SU-DHL-6 (cell line): ENCODE data around the gene TMA7.
"Not testable (repeated sequence)": the region's sequence is repeated elsewhere in the genome, so short reads cannot be mapped to it uniquely, and the experiment has no call there.

Source experiments
- H2AFZ ChIP-seq: fragments of 200-600 bp; sonication (generic); 2 replicates; pipeline ENCODE4 v1.6.1; 2014; ENCODE audit warnings: low read depth, mild to moderate bottlenecking, moderate library complexity, mixed read lengths, antibody characterized with exemption, low read length; ENCODE audit not compliant: severe bottlenecking
- H3F3A ChIP-seq: fragments of 200-600 bp; shearing (Covaris generic); 2 replicates; pipeline ENCODE4 v1.6.0; 2016; ENCODE audit warnings: antibody characterized with exemption, mild to moderate bottlenecking; ENCODE audit not compliant: insufficient read depth
- H3K27ac ChIP-seq: fragments of 200-600 bp; sonication (generic); 2 replicates; pipeline ENCODE4 v1.5.1; 2016; ENCODE audit warnings: low read depth, mild to moderate bottlenecking, low read length, moderate library complexity, mixed read lengths
- H3K27me3 ChIP-seq: fragments of 200-600 bp; sonication (generic), shearing (Covaris generic); 2 replicates; pipeline ENCODE4 v1.6.0; 2014; ENCODE audit warnings: mild to moderate bottlenecking, low read length
- H3K36me3 ChIP-seq: fragments of 200-600 bp; sonication (generic); 2 replicates; pipeline ENCODE4 v1.6.1; 2014; ENCODE audit warnings: mild to moderate bottlenecking, low read length, mixed read lengths
- H3K4me2 ChIP-seq: fragments of 300-600, 200-600 bp; shearing (Covaris generic), sonication (generic); 2 replicates; pipeline ENCODE4 v1.6.0; 2014; ENCODE audit warnings: low read length, low read depth, mild to moderate bottlenecking; ENCODE audit not compliant: poor library complexity, severe bottlenecking
- H3K4me3 ChIP-seq: fragments of 200-600 bp; sonication (generic); 2 replicates; pipeline ENCODE4 v1.5.1; 2014; ENCODE audit warnings: antibody characterized with exemption, low read length, mild to moderate bottlenecking, mixed read lengths; ENCODE audit not compliant: insufficient read depth, poor library complexity, severe bottlenecking
- H3K79me2 ChIP-seq: fragments of 200-600 bp; sonication (generic); 2 replicates; pipeline ENCODE4 v1.6.1; 2014; ENCODE audit warnings: mild to moderate bottlenecking, low read length, moderate library complexity; ENCODE audit not compliant: insufficient read depth
- H3K9ac ChIP-seq: fragments of 200-600 bp; sonication (generic); 2 replicates; pipeline ENCODE4 v1.7.0; 2014; ENCODE audit warnings: mild to moderate bottlenecking, low read length
- H3K9me2 ChIP-seq: fragments of 200-600 bp; sonication (generic); replicated peaks from 2 replicates; pipeline ENCODE4 v1.6.1; 2014; ENCODE audit warnings: low read length; ENCODE audit not compliant: insufficient read depth
- H3K9me3 ChIP-seq: fragments of 200-600 bp; sonication (generic); 2 replicates; pipeline ENCODE4 v1.6.1; 2014; ENCODE audit warnings: low read length, mixed read lengths; ENCODE audit not compliant: insufficient read depth
- H4K20me1 ChIP-seq: fragments of 200-600 bp; sonication (generic); 2 replicates; pipeline ENCODE4 v1.6.1; 2014; ENCODE audit warnings: low read depth, mild to moderate bottlenecking, antibody characterized with exemption, low read length, moderate library complexity, mixed read lengths
- EZH2phosphoT487 ChIP-seq: fragments of 200-600 bp; sonication (generic), shearing (Covaris generic); conservative IDR thresholded peaks from 2 replicates; pipeline ENCODE4 v1.6.1; 2018; ENCODE audit warnings: mild to moderate bottlenecking, antibody characterized with exemption, low read length, moderate library complexity, mixed read lengths
- TF ChIP-seq, protein P1 (sequence below): fragments of 200-600 bp; sonication (generic); IDR thresholded peaks from one replicate; pipeline ENCODE4 v1.5.1; 2017; ENCODE audit warnings: antibody characterized with exemption, mild to moderate bottlenecking, low read length, moderate library complexity; ENCODE audit not compliant: insufficient read depth, poor library complexity, severe bottlenecking

TMA7 gene

DNA sequence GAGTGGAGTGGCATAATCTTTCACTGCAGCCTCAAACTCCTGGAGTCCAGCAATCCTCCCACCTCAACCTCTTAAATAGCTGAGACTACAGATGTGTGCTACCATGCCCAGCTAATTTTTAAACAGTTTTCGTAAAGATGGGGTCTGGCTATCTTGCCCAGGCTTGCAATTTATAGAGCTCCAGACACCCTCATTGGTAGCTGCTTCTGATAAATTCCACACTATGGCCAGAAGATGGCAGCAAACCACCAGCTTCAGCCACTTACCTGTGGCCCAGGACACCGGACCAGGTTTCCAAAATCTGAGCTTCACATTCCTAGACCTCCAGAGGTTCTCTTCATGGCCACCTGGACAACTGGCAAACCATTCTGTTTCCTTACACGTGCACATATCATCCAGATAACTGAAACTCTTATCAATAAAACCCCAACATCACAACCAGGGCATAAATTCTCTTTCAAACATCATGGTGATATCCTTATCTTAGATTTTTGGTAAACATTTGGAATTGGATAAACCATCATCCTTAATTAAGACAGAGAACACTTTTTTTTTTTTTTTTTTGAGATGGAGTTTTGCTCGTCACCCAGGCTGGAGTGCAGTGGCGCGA is 39.1 kb upstream of the TMA7 start:
- no peak overlapping the region for H3K4me3 ChIP-seq
- H2AFZ ChIP-seq = no peak overlapping the region
- H3K79me2 ChIP-seq = no peaks in the 10 kb centered on the region

GRCh38 chr3:48401434-48401901 is 38.6 kb upstream of the TMA7 start:
- not testable (repeated sequence) for H3K4me3 ChIP-seq, H4K20me1 ChIP-seq, H3K36me3 ChIP-seq, H3F3A ChIP-seq, H3K27me3 ChIP-seq, H3K9me2 ChIP-seq, H3K9ac ChIP-seq, H3K4me2 ChIP-seq, H3K79me2 ChIP-seq, H3K9me3 ChIP-seq, H2AFZ ChIP-seq, H3K27ac ChIP-seq

More for the DNA sequence above, 39.1 kb upstream of the TMA7 start:
- Histone ChIP-seq H3K9ac (no peak overlapping the region), H4K20me1 (no peaks in the 10 kb centered on the region), H3F3A (no peaks in the 10 kb centered on the region), H3K9me3 (no peaks in the 10 kb centered on the region), H3K4me2 (no peak overlapping the region), H3K36me3 (no peaks in the 10 kb centered on the region), H3K9me2 (no peaks in the 10 kb centered on the region), H3K27me3 (no peaks in the 10 kb centered on the region), H3K27ac (no peak overlapping the region)
- no peak for TF ChIP-seq EZH2phosphoT487
- TF ChIP-seq, protein P1, sequence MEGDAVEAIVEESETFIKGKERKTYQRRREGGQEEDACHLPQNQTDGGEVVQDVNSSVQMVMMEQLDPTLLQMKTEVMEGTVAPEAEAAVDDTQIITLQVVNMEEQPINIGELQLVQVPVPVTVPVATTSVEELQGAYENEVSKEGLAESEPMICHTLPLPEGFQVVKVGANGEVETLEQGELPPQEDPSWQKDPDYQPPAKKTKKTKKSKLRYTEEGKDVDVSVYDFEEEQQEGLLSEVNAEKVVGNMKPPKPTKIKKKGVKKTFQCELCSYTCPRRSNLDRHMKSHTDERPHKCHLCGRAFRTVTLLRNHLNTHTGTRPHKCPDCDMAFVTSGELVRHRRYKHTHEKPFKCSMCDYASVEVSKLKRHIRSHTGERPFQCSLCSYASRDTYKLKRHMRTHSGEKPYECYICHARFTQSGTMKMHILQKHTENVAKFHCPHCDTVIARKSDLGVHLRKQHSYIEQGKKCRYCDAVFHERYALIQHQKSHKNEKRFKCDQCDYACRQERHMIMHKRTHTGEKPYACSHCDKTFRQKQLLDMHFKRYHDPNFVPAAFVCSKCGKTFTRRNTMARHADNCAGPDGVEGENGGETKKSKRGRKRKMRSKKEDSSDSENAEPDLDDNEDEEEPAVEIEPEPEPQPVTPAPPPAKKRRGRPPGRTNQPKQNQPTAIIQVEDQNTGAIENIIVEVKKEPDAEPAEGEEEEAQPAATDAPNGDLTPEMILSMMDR = peak; percentile 61

GRCh38 chr3:48402281-48402732 is 37.8 kb upstream of the TMA7 start:
- H3K79me2 ChIP-seq = no peaks in the 10 kb centered on the region
- H3F3A ChIP-seq = no peaks in the 10 kb centered on the region
- no peaks in the 10 kb centered on the region for H3K36me3 ChIP-seq
- no peaks in the 10 kb centered on the region for H3K27me3 ChIP-seq
- H4K20me1 ChIP-seq = no peaks in the 10 kb centered on the region
- H3K9ac ChIP-seq = no peak overlapping the region
- H3K9me3 ChIP-seq = no peaks in the 10 kb centered on the region
- H3K4me2 ChIP-seq = no peak overlapping the region
- no peak overlapping the region for H3K4me3 ChIP-seq
- no peak overlapping the region for H2AFZ ChIP-seq
- H3K27ac ChIP-seq = no peak overlapping the region
- TF ChIP-seq, protein P1 = no peak
- TF ChIP-seq EZH2phosphoT487 = no peak
- no peaks in the 10 kb centered on the region for H3K9me2 ChIP-seq

- Histone ChIP-seq H3K27me3 (no peaks in the 10 kb centered on the region), H3K36me3 (no peaks in the 10 kb centered on the region), H3K79me2 (no peaks in the 10 kb centered on the region), H3K9me2 (no peaks in the 10 kb centered on the region), H3K27ac (no peak overlapping the region), H2AFZ (no peak overlapping the region), H3K9ac (no peak overlapping the region), H3K4me3 (no peak overlapping the region), H3F3A (no peaks in the 10 kb centered on the region), H3K4me2 (no peak overlapping the region), H3K9me3 (no peaks in the 10 kb centered on the region), H4K20me1 (no peaks in the 10 kb centered on the region)
- TF ChIP-seq, protein P1 = no peak
- TF ChIP-seq EZH2phosphoT487 = no peak
Measured at GRCh38 chr3:48402907-48403306, 37.1 kb upstream of the TMA7 start.
